ENCODE measurements around the gene CAMK2N1.
"Not testable (repeated sequence)": the region's sequence is repeated elsewhere in the genome, so short reads cannot be mapped to it uniquely, and the experiment has no call there.

Gene CAMK2N1

GRCh38 chr1:20507564-20508410 lies 21.8 kb upstream of the CAMK2N1 start, which contains the start of gene MUL1:
Gene MUL1, minus strand, starts transcription at chr1:20508151. Its CDS starts 127 bp downstream, at chr1:20508024.
- Histone ChIP-seq H3K4me1 (ENCODE audit: insufficient read depth, low read length) (peaks cover 17% of the 10 kb centered on the region), H3K27me3 (ENCODE audit: insufficient read depth, low read length) (peaks cover 5% of the 10 kb centered on the region)

GRCh38 chr1:20507248-20507563 lies 21.2 kb upstream of the CAMK2N1 start:
- peaks cover 5% of the 10 kb centered on the region for H3K27me3 ChIP-seq (ENCODE audit: insufficient read depth, low read length)
- H2AFZ ChIP-seq (ENCODE audit: low read depth, low read length) = no peak overlapping the region
- H3K4me1 ChIP-seq (ENCODE audit: insufficient read depth, low read length) = peaks cover 17% of the 10 kb centered on the region
- H3K4me3 ChIP-seq (ENCODE audit: low read length) = peak overlapping the region; percentile 83
- H3K36me3 ChIP-seq (ENCODE audit: insufficient read depth, low read length) = peaks cover 15% of the 10 kb centered on the region
- no peaks in the 10 kb centered on the region for H3K9me3 ChIP-seq (ENCODE audit: low read length)

More at GRCh38 chr1:20507564-20508410, 21.8 kb upstream of the CAMK2N1 start, which contains the start of gene MUL1:
- Histone ChIP-seq H3K9me3 (ENCODE audit: low read length) (no peaks in the 10 kb centered on the region), H3K4me3 (ENCODE audit: low read length) (peak within 1 kb of the TSS; percentile 83), H3K36me3 (ENCODE audit: insufficient read depth, low read length) (peaks cover 13% of the 10 kb centered on the region), H2AFZ (ENCODE audit: low read depth, low read length) (peak within 1 kb of the TSS; percentile 65)

GRCh38 chr1:20505488-20505887 lies 19.5 kb upstream of the CAMK2N1 start:
- H2AFZ ChIP-seq (ENCODE audit: low read depth, low read length) = no peak overlapping the region
- peaks cover 32% of the 10 kb centered on the region for H3K36me3 ChIP-seq (ENCODE audit: insufficient read depth, low read length)
- H3K27me3 ChIP-seq (ENCODE audit: insufficient read depth, low read length) = no peaks in the 10 kb centered on the region
- no peak overlapping the region for H3K4me3 ChIP-seq (ENCODE audit: low read length)
- H3K4me1 ChIP-seq (ENCODE audit: insufficient read depth, low read length) = peaks cover 17% of the 10 kb centered on the region
- no peaks in the 10 kb centered on the region for H3K9me3 ChIP-seq (ENCODE audit: low read length)

- H3K4me1 ChIP-seq (ENCODE audit: insufficient read depth, low read length) = no peaks in the 10 kb centered on the region
- H3K27me3 ChIP-seq (ENCODE audit: insufficient read depth, low read length) = no peaks in the 10 kb centered on the region
- no peak overlapping the region for H3K4me3 ChIP-seq (ENCODE audit: low read length)
- H2AFZ ChIP-seq (ENCODE audit: low read depth, low read length) = no peak overlapping the region
- H3K9me3 ChIP-seq (ENCODE audit: low read length) = no peaks in the 10 kb centered on the region
- H3K36me3 ChIP-seq (ENCODE audit: insufficient read depth, low read length) = peaks cover 50% of the 10 kb centered on the region
These were observed 14.7 kb upstream of the CAMK2N1 start for GRCh38 chr1:20500716-20501115.

GRCh38 chr1:20499718-20500117 lies 13.7 kb upstream of the CAMK2N1 start:
- no peaks in the 10 kb centered on the region for H3K9me3 ChIP-seq (ENCODE audit: low read length)
- no peaks in the 10 kb centered on the region for H3K27me3 ChIP-seq (ENCODE audit: insufficient read depth, low read length)
- peaks cover 48% of the 10 kb centered on the region for H3K36me3 ChIP-seq (ENCODE audit: insufficient read depth, low read length)
- no peak overlapping the region for H2AFZ ChIP-seq (ENCODE audit: low read depth, low read length)
- H3K4me3 ChIP-seq (ENCODE audit: low read length) = no peak overlapping the region
- H3K4me1 ChIP-seq (ENCODE audit: insufficient read depth, low read length) = no peaks in the 10 kb centered on the region

GRCh38 chr1:20499105-20499504 lies 13.1 kb upstream of the CAMK2N1 start:
- Histone ChIP-seq H3K27me3 (ENCODE audit: insufficient read depth, low read length) (no peaks in the 10 kb centered on the region), H2AFZ (ENCODE audit: low read depth, low read length) (no peak overlapping the region), H3K4me3 (ENCODE audit: low read length) (no peak overlapping the region), H3K4me1 (ENCODE audit: insufficient read depth, low read length) (peaks cover 3% of the 10 kb centered on the region), H3K9me3 (ENCODE audit: low read length) (no peaks in the 10 kb centered on the region), H3K36me3 (ENCODE audit: insufficient read depth, low read length) (peaks cover 48% of the 10 kb centered on the region)

GRCh38 chr1:20498116-20498515 lies 12.1 kb upstream of the CAMK2N1 start:
- Histone ChIP-seq H3K4me3 (ENCODE audit: low read length) (no peak overlapping the region), H3K36me3 (ENCODE audit: insufficient read depth, low read length) (peaks cover 44% of the 10 kb centered on the region), H3K9me3 (ENCODE audit: low read length) (no peaks in the 10 kb centered on the region), H3K4me1 (ENCODE audit: insufficient read depth, low read length) (peaks cover 8% of the 10 kb centered on the region), H3K27me3 (ENCODE audit: insufficient read depth, low read length) (no peaks in the 10 kb centered on the region), H2AFZ (ENCODE audit: low read depth, low read length) (no peak overlapping the region)

GRCh38 chr1:20497506-20497905 lies 11.5 kb upstream of the CAMK2N1 start:
- H3K9me3 ChIP-seq (ENCODE audit: low read length) = no peaks in the 10 kb centered on the region
- no peaks in the 10 kb centered on the region for H3K27me3 ChIP-seq (ENCODE audit: insufficient read depth, low read length)
- peaks cover 42% of the 10 kb centered on the region for H3K36me3 ChIP-seq (ENCODE audit: insufficient read depth, low read length)
- H2AFZ ChIP-seq (ENCODE audit: low read depth, low read length) = no peak overlapping the region
- no peak overlapping the region for H3K4me3 ChIP-seq (ENCODE audit: low read length)
- peaks cover 8% of the 10 kb centered on the region for H3K4me1 ChIP-seq (ENCODE audit: insufficient read depth, low read length)

GRCh38 chr1:20496725-20497383 lies 10.8 kb upstream of the CAMK2N1 start:
- not testable (repeated sequence) for H3K27me3 ChIP-seq (ENCODE audit: insufficient read depth, low read length); H3K4me1 ChIP-seq (ENCODE audit: insufficient read depth, low read length); H2AFZ ChIP-seq (ENCODE audit: low read depth, low read length); H3K4me3 ChIP-seq (ENCODE audit: low read length); H3K9me3 ChIP-seq (ENCODE audit: low read length)
- peaks cover 37% of the 10 kb centered on the region for H3K36me3 ChIP-seq (ENCODE audit: insufficient read depth, low read length)

- peaks cover 8% of the 10 kb centered on the region for H3K4me1 ChIP-seq (ENCODE audit: insufficient read depth, low read length)
- no peaks in the 10 kb centered on the region for H3K9me3 ChIP-seq (ENCODE audit: low read length)
- H2AFZ ChIP-seq (ENCODE audit: low read depth, low read length) = no peak overlapping the region
- H3K4me3 ChIP-seq (ENCODE audit: low read length) = no peak overlapping the region
- H3K27me3 ChIP-seq (ENCODE audit: insufficient read depth, low read length) = no peaks in the 10 kb centered on the region
- H3K36me3 ChIP-seq (ENCODE audit: insufficient read depth, low read length) = peaks cover 31% of the 10 kb centered on the region
These were observed 10.2 kb upstream of the CAMK2N1 start for GRCh38 chr1:20496241-20496661.

GRCh38 chr1:20495661-20496060 lies 9.7 kb upstream of the CAMK2N1 start:
- Histone ChIP-seq H2AFZ (ENCODE audit: low read depth, low read length) (no peak overlapping the region), H3K27me3 (ENCODE audit: insufficient read depth, low read length) (no peaks in the 10 kb centered on the region), H3K4me3 (ENCODE audit: low read length) (no peak overlapping the region), H3K36me3 (ENCODE audit: insufficient read depth, low read length) (peaks cover 25% of the 10 kb centered on the region), H3K9me3 (ENCODE audit: low read length) (no peaks in the 10 kb centered on the region), H3K4me1 (ENCODE audit: insufficient read depth, low read length) (peaks cover 8% of the 10 kb centered on the region)

GRCh38 chr1:20494609-20495311 lies 8.8 kb upstream of the CAMK2N1 start:
- H3K9me3 ChIP-seq (ENCODE audit: low read length) = no peaks in the 10 kb centered on the region
- no peak overlapping the region for H2AFZ ChIP-seq (ENCODE audit: low read depth, low read length)
- no peak overlapping the region for H3K4me3 ChIP-seq (ENCODE audit: low read length)
- H3K36me3 ChIP-seq (ENCODE audit: insufficient read depth, low read length) = peaks cover 16% of the 10 kb centered on the region
- H3K27me3 ChIP-seq (ENCODE audit: insufficient read depth, low read length) = no peaks in the 10 kb centered on the region
- H3K4me1 ChIP-seq (ENCODE audit: insufficient read depth, low read length) = peaks cover 8% of the 10 kb centered on the region
